Measurements from ENCODE around the gene TRPC4. TPM values are rescaled to one million over a fixed set of nuclear protein-coding genes. Genes with fewer than 3 reads are reported as not detected.

TRPC4 gene
- total and polyA plus RNA-seq, 2 donors (not counting 1 experiment from before 2014, with no cell fraction given): not detected

DNA sequence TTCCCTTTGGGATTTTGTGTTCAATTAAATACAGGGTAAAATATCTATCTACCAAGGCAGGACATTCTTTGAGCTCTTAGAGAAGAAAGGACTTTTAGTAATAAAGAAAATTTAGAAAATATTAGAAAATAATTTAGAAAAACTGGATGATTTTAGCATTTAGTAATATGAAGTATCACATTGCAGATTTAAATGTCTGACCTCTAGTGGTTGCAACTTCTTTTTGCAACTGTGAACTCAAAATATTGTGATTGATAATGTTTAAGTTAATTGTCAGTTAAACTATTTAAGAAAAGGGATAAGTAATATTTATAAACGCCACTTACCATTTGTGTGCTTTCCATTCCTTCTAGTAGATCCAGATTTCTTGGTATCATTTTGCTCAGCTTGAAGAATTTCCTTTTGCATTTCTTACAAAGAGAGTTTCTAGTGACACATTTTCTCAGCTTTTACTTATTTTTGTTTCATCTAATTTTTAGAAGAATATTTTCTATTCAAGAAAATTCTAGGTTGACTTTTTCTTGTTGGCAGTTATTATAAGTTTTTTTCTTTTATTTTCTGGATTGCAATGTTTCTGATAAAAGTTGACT, 260.7 kb downstream of the TRPC4 start:
- Histone ChIP-seq H3K27ac (ENCODE audit: low read length in 2 of 2) (no peak overlapping the region), H2AFZ (ENCODE audit: insufficient read depth, low read depth, low read length, poor library complexity, severe bottlenecking) (no peak overlapping the region), H3K36me3 (replicated peaks in 1 of 2; ENCODE audit: control extremely low read depth in 1 of 2, control insufficient read depth in 1 of 2, extremely low read depth in 1 of 2, insufficient read depth in 2 of 2, low read length in 1 of 2) (no peaks in the 10 kb centered on the region), H3K4me3 (ENCODE audit: control extremely low read depth in 1 of 5, extremely low read depth in 1 of 5, insufficient read depth in 1 of 5, low read depth in 2 of 5, low read length in 4 of 5) (no peak overlapping the region), H3K79me2 (ENCODE audit: control insufficient read depth, insufficient read depth, low read length) (no peaks in the 10 kb centered on the region), H3K9ac (ENCODE audit: low read length) (no peak overlapping the region), H4K20me1 (ENCODE audit: control insufficient read depth, insufficient read depth, low read length, poor library complexity, severe bottlenecking) (no peaks in the 10 kb centered on the region), H3K9me3 (ENCODE audit: control extremely low read depth in 1 of 3, control insufficient read depth in 2 of 3, insufficient read depth in 1 of 3, low read length in 2 of 3) (no peaks in the 10 kb centered on the region), H3K4me1 (ENCODE audit: control insufficient read depth in 2 of 2, insufficient read depth in 2 of 2, low read length in 2 of 2) (no peaks in the 10 kb centered on the region), H3K4me2 (replicated peaks; ENCODE audit: low read depth, low read length, poor library complexity, severe bottlenecking) (no peak overlapping the region), H3K27me3 (replicated peaks in 1 of 4; ENCODE audit: control extremely low read depth in 1 of 4, control insufficient read depth in 3 of 4, insufficient read depth in 4 of 4, low read length in 3 of 4) (no peaks in the 10 kb centered on the region)
- peaks cover 6% of the 10 kb centered on the region for H3K9me3 Mint-ChIP-seq (ENCODE audit: insufficient read depth)
- TF ChIP-seq CTCF (IDR thresholded peaks at IDR 0.05) (no peak), EZH2 (IDR thresholded peaks at IDR 0.05; ENCODE audit: borderline replicate concordance, insufficient read depth, low read depth, low read length, poor library complexity, severe bottlenecking) (no peak)
- H3K4me3 Mint-ChIP-seq: no peak overlapping the region
- H3K4me1 Mint-ChIP-seq: no peaks in the 10 kb centered on the region
- intact Hi-C loops (cut with micrococcal nuclease): no loop called here
- ATAC-seq (ENCODE audit: low read depth) (no peak), DNase-seq (no peak)
- ChIA-PET CTCF (no interaction called here), POLR2A (no interaction called here)
- WGBS (ENCODE audit: insufficient coverage): no CpG with 5 or more reads among the region's 1 CpG
- H3K27ac Mint-ChIP-seq: no peak overlapping the region
- H3K27me3 Mint-ChIP-seq: no peaks in the 10 kb centered on the region

- Histone ChIP-seq H3K79me2 (ENCODE audit: control insufficient read depth, insufficient read depth, low read length) (no peaks in the 10 kb centered on the region), H3K4me2 (replicated peaks; ENCODE audit: low read depth, low read length, poor library complexity, severe bottlenecking) (no peak overlapping the region), H3K9me3 (ENCODE audit: control extremely low read depth in 1 of 3, control insufficient read depth in 2 of 3, insufficient read depth in 1 of 3, low read length in 2 of 3) (no peaks in the 10 kb centered on the region), H3K27ac (ENCODE audit: low read length in 2 of 2) (no peak overlapping the region), H3K9ac (ENCODE audit: low read length) (no peak overlapping the region), H4K20me1 (ENCODE audit: control insufficient read depth, insufficient read depth, low read length, poor library complexity, severe bottlenecking) (no peaks in the 10 kb centered on the region), H3K27me3 (replicated peaks in 1 of 4; ENCODE audit: control extremely low read depth in 1 of 4, control insufficient read depth in 3 of 4, insufficient read depth in 4 of 4, low read length in 3 of 4) (no peaks in the 10 kb centered on the region), H3K36me3 (replicated peaks in 1 of 2; ENCODE audit: control extremely low read depth in 1 of 2, control insufficient read depth in 1 of 2, extremely low read depth in 1 of 2, insufficient read depth in 2 of 2, low read length in 1 of 2) (no peaks in the 10 kb centered on the region), H3K4me3 (ENCODE audit: control extremely low read depth in 1 of 5, extremely low read depth in 1 of 5, insufficient read depth in 1 of 5, low read depth in 2 of 5, low read length in 4 of 5) (no peak overlapping the region), H2AFZ (ENCODE audit: insufficient read depth, low read depth, low read length, poor library complexity, severe bottlenecking) (no peak overlapping the region), H3K4me1 (ENCODE audit: control insufficient read depth in 2 of 2, insufficient read depth in 2 of 2, low read length in 2 of 2) (no peaks in the 10 kb centered on the region)
- no peaks in the 10 kb centered on the region for H3K27me3 Mint-ChIP-seq
- CTCF ChIA-PET: no interaction called here
- H3K27ac Mint-ChIP-seq: no peak overlapping the region
- no peaks in the 10 kb centered on the region for H3K4me1 Mint-ChIP-seq
- intact Hi-C loops (cut with micrococcal nuclease): no loop called here
- no peak for DNase-seq
- H3K4me3 Mint-ChIP-seq: no peak overlapping the region
- TF ChIP-seq EZH2 (IDR thresholded peaks at IDR 0.05; ENCODE audit: borderline replicate concordance, insufficient read depth, low read depth, low read length, poor library complexity, severe bottlenecking) (no peak), CTCF (IDR thresholded peaks at IDR 0.05) (no peak)
- H3K9me3 Mint-ChIP-seq (ENCODE audit: insufficient read depth): peaks cover 6% of the 10 kb centered on the region
- POLR2A ChIA-PET: no interaction called here
- no peak for ATAC-seq (ENCODE audit: low read depth)
- WGBS (ENCODE audit: insufficient coverage): no CpG with 5 or more reads among the region's 5 CpGs
Observed at GRCh38 chr13:37602733-37603381, 266.7 kb downstream of the TRPC4 start.
